ENCODE measurements around the gene SEM1.
"Not testable (repeated sequence)": the region's sequence is repeated elsewhere in the genome, so short reads cannot be mapped to it uniquely, and the experiment has no call there.

Gene SEM1
- total RNA-seq: 11.9 to 28.4 (median 23.7) reads per million in 4 donors

DNA sequence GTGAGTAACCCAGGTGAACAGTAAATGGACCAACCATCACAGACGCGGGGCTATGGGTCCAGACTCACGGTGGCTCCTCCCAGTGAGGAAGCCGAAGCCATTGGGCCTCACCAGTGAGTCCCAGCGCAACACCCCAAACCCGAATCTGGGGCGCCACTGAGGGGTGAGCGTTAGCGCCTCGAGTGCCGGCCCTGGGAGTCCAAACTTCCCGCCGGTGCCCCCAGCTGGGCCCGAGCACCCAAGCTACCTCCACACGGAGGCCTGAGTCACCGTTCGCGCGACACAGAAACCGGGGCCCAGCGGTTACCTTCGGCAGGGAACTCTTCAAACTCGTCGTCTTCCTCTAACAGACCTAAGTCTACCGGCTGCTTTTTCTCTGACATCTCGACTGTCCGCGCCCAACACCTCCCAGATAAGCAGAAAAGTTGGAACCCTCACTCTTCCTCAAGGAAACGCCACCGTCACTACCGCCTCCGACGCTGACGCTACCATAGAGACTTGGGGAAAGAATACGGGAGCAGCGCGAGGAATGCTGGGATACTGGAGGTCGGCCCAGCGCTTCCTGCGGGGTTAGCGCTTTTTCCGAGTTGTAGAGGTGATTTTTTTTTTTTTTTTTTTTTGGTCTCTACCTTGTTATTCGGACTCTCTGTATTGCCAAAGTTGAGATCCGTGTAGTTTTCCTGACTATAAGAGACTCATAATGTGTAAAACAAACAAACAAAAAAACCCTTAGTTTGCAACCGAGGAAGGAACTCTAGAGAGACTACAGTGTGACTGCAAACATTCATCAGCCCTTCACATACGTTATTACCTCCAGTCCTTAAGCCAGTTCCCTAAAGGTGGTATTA, at the start of gene SEM1:
Gene SEM1 (minus strand): TSS at position 466 of the 848 bp plus-strand sequence. CDS start 83 bp downstream, at position 383.
- peak; percentile 20 to 71 (median 41) for DNase-seq

- DNase-seq: not testable (repeated sequence)
Observed at GRCh38 chr7:96757880-96758279, 48.2 kb upstream of the SEM1 start.

GRCh38 chr7:96747418-96747940, 37.8 kb upstream of the SEM1 start:
- no peak for DNase-seq

- DNase-seq: no peak
Observed at GRCh38 chr7:96740130-96740529, 30.5 kb upstream of the SEM1 start.

GRCh38 chr7:96739609-96740008, 30.0 kb upstream of the SEM1 start:
- DNase-seq: no peak

DNA sequence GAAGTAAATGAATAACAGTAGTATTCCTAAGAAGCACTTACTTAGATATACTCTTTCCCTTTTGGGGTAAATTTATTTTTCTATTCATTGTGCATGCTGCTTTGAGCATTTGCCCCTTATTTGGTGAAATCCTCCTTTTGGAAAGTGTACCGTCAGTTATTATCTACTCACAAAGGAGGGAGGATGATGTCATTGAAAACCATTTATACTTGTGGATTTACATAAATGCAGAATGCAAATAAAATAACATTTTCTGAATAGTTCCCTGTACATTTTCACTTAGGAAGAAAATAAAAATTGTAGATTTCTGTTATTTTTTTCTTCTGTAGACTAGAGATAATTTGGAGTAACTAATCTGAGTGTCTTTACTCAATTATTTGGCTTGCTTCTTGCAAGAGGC, 29.5 kb upstream of the SEM1 start:
- DNase-seq: no peak

- no peak for DNase-seq
Observed at GRCh38 chr7:96738705-96739104, 29.1 kb upstream of the SEM1 start.

GRCh38 chr7:96737545-96738050, 28.0 kb upstream of the SEM1 start:
- DNase-seq: no peak

- no peak for DNase-seq
Observed at GRCh38 chr7:96734343-96734742, 24.7 kb upstream of the SEM1 start.

GRCh38 chr7:96729820-96730219, 20.2 kb upstream of the SEM1 start:
- DNase-seq: no peak

- no peak for DNase-seq
Observed at GRCh38 chr7:96728139-96728538, 18.5 kb upstream of the SEM1 start.

GRCh38 chr7:96727534-96728088, 18.0 kb upstream of the SEM1 start:
- no peak for DNase-seq

- DNase-seq: no peak
Observed at GRCh38 chr7:96723622-96724021, 14.0 kb upstream of the SEM1 start.

- DNase-seq: not testable (repeated sequence)
Observed at GRCh38 chr7:96722928-96723327, 13.3 kb upstream of the SEM1 start.

GRCh38 chr7:96720843-96721242, 11.2 kb upstream of the SEM1 start:
- no peak for DNase-seq

DNA sequence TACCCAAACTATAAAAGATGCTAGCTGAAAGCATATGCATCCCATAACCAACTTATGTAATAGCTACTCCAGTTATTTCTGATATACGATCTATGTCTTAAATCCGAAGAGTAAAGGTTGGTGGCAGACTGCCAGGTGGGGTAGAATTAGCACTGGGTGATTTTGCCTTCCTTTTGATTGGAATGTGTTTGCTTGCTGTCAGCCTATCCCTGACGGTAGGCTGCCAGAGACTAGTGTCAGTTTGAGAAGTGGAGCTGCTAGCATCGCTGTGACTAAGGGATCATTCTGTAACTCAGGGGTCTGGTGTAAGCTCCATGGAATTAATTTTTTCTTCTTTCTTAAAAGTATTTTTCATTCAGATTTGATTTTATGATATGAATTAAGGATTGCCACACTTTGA, 9.5 kb upstream of the SEM1 start:
- DNase-seq: no peak

GRCh38 chr7:96718107-96719003, 8.7 kb upstream of the SEM1 start:
- DNase-seq: no peak

DNA sequence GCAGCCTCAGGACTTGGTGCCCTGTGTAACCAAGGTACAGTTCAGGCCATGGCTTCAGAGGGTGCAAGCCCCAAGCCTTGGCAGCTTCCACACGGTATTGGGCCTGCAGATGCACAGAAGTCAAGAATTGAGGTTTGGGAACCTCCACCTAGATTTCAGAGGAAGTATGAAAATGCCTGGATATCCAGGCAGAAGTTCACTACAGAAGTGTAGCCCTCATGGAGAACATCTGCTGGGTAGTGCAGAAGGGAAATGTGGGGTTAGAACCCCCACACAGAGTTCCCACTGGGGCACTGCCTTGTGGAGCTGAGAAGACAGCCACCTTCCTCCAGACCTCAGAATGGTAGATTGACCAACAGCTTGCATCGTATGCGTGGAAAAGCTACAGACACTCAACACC, 3.4 kb upstream of the SEM1 start:
- no peak for DNase-seq

DNA sequence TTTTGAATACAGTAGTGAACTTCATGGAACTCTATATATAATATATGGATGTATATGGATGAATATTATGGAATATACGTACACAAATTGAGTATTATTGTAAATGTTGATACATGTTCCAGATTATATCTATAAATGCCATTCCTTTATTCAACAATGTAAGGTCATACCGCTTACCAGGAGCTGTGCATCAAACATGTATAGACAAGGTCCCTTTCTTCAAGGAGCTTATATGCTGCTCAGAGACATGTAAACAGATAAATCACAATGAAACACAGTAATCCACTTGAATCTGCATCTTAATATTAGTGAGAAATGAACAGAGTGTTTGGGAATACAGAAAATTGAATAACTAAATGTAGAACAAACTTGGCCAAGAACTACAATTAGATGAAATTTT, 898 bp upstream of the SEM1 start:
- DNase-seq: no peak

- DNase-seq: no peak
Observed at GRCh38 chr7:96708872-96709271, 774 bp downstream of the SEM1 start.

- DNase-seq: no peak
Observed at GRCh38 chr7:96707901-96708774, 1.5 kb downstream of the SEM1 start.

DNA sequence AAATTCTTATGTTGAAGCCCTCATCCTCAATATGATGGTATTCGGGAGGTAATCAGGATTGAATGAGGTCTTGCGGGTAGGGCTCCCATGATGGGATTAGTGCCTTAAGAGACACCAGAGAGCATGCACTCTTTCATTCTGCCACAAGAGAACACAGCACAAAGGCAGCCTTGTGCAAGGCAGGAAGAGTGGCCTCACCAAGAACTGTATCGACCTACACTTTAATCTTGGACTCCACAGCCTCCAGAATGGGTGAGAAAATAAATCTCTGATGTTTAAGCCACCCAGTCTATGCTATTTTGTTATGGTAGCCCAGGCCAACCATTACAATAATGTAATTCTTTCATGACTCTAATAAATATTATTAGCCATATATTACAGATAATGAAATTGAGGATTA, 8.4 kb downstream of the SEM1 start:
- DNase-seq: no peak

All from T-helper 1 cell (primary cell).